Measurements from ENCODE around the gene ERCC3.
A peak's percentile ranks its signal among the peaks of the same experiment; 100 is the strongest.

Gene ERCC3

GRCh38 chr2:127275789-127276188, 18.2 kb downstream of the ERCC3 start:
- no peak overlapping the region for H3K27ac ChIP-seq (ENCODE audit: low read depth, low read length, poor library complexity, severe bottlenecking)
- no peaks in the 10 kb centered on the region for H3K9me3 ChIP-seq (ENCODE audit: low read length)
- no peaks in the 10 kb centered on the region for H3K79me2 ChIP-seq (ENCODE audit: insufficient read depth, low read length)
- no peak overlapping the region for H3K4me2 ChIP-seq (ENCODE audit: low read length)
- no peak overlapping the region for H2AFZ ChIP-seq (ENCODE audit: low read length)
- no peaks in the 10 kb centered on the region for H4K20me1 ChIP-seq (ENCODE audit: insufficient read depth, low read length)
- TF ChIP-seq CTCF (IDR thresholded peaks at IDR 0.05; ENCODE audit: low read length) (no peak), EZH2 (IDR thresholded peaks at IDR 0.05; ENCODE audit: borderline replicate concordance, low read length) (no peak)
- H3K36me3 ChIP-seq (ENCODE audit: insufficient read depth, low read length): peaks cover 84% of the 10 kb centered on the region
- H3K4me1 ChIP-seq (ENCODE audit: insufficient read depth, low read length, severe bottlenecking): no peaks in the 10 kb centered on the region
- H3K9ac ChIP-seq (ENCODE audit: low read length): no peak overlapping the region
- H3K27me3 ChIP-seq (ENCODE audit: insufficient read depth, low read length): no peaks in the 10 kb centered on the region
- H3K4me3 ChIP-seq (ENCODE audit: low read depth, low read length, poor library complexity, severe bottlenecking): no peak overlapping the region
- no peaks in the 10 kb centered on the region for H3K9me2 ChIP-seq (ENCODE audit: low read depth, low read length)
- no peaks in the 10 kb centered on the region for H3F3A ChIP-seq (ENCODE audit: insufficient read depth, low read length)

- Histone ChIP-seq H3K27ac (ENCODE audit: low read depth, low read length, poor library complexity, severe bottlenecking) (no peak overlapping the region), H4K20me1 (ENCODE audit: insufficient read depth, low read length) (no peaks in the 10 kb centered on the region), H3K4me3 (ENCODE audit: low read depth, low read length, poor library complexity, severe bottlenecking) (no peak overlapping the region), H3K4me1 (ENCODE audit: insufficient read depth, low read length, severe bottlenecking) (no peaks in the 10 kb centered on the region), H3K36me3 (ENCODE audit: insufficient read depth, low read length) (peaks cover 87% of the 10 kb centered on the region), H3K9ac (ENCODE audit: low read length) (no peak overlapping the region), H3F3A (ENCODE audit: insufficient read depth, low read length) (no peaks in the 10 kb centered on the region), H3K9me3 (ENCODE audit: low read length) (no peaks in the 10 kb centered on the region), H2AFZ (ENCODE audit: low read length) (no peak overlapping the region), H3K9me2 (ENCODE audit: low read depth, low read length) (no peaks in the 10 kb centered on the region), H3K27me3 (ENCODE audit: insufficient read depth, low read length) (no peaks in the 10 kb centered on the region), H3K79me2 (ENCODE audit: insufficient read depth, low read length) (no peaks in the 10 kb centered on the region), H3K4me2 (ENCODE audit: low read length) (no peak overlapping the region)
- no peak for TF ChIP-seq EZH2 (IDR thresholded peaks at IDR 0.05; ENCODE audit: borderline replicate concordance, low read length)
- no peak for TF ChIP-seq CTCF (IDR thresholded peaks at IDR 0.05; ENCODE audit: low read length)
Observed at GRCh38 chr2:127275356-127275755, 18.6 kb downstream of the ERCC3 start.

- no peak overlapping the region for H3K4me3 ChIP-seq (ENCODE audit: low read depth, low read length, poor library complexity, severe bottlenecking)
- no peaks in the 10 kb centered on the region for H3K79me2 ChIP-seq (ENCODE audit: insufficient read depth, low read length)
- no peak overlapping the region for H3K27ac ChIP-seq (ENCODE audit: low read depth, low read length, poor library complexity, severe bottlenecking)
- no peaks in the 10 kb centered on the region for H3K9me2 ChIP-seq (ENCODE audit: low read depth, low read length)
- H3K9me3 ChIP-seq (ENCODE audit: low read length): no peaks in the 10 kb centered on the region
- no peaks in the 10 kb centered on the region for H4K20me1 ChIP-seq (ENCODE audit: insufficient read depth, low read length)
- H3F3A ChIP-seq (ENCODE audit: insufficient read depth, low read length): no peaks in the 10 kb centered on the region
- H3K9ac ChIP-seq (ENCODE audit: low read length): no peak overlapping the region
- H3K4me2 ChIP-seq (ENCODE audit: low read length): no peak overlapping the region
- peaks cover 74% of the 10 kb centered on the region for H3K36me3 ChIP-seq (ENCODE audit: insufficient read depth, low read length)
- no peaks in the 10 kb centered on the region for H3K4me1 ChIP-seq (ENCODE audit: insufficient read depth, low read length, severe bottlenecking)
- H3K27me3 ChIP-seq (ENCODE audit: insufficient read depth, low read length): no peaks in the 10 kb centered on the region
- no peak overlapping the region for H2AFZ ChIP-seq (ENCODE audit: low read length)
- TF ChIP-seq CTCF (IDR thresholded peaks at IDR 0.05; ENCODE audit: low read length) (peak; percentile 41), EZH2 (IDR thresholded peaks at IDR 0.05; ENCODE audit: borderline replicate concordance, low read length) (no peak)
Observed at GRCh38 chr2:127270663-127271062, 23.3 kb downstream of the ERCC3 start.
